Adrenal gland (tissue), 12 donors: ENCODE measurements around the gene TH. TPM values are rescaled to one million over a fixed set of nuclear protein-coding genes. Genes with fewer than 3 reads are reported as not detected.

Experiments used
- DNase-seq, 7 donors: peaks; one replicate each; pipeline ENCODE4 v3.0.0-alpha.2; 2019 to 2020
- H3K27ac ChIP-seq, 5 donors: fragments of 200-600 bp; sonication (generic) in 4 of 5; 1 replicate in 3 of 5; 2 replicates in 2 of 5; pipeline versions ENCODE4 v1.5.1 to v1.8.0; 2016 to 2020; ENCODE audit warnings: mild to moderate bottlenecking in 1 of 5
- H3K27me3 ChIP-seq: fragments of 200-600 bp; 2 replicates; pipeline ENCODE4 v1.8.0; 2021
- H3K36me3 ChIP-seq, 2 donors: fragments of 200-600 bp; replicated peaks in 1 of 2; 1 replicate in 1 of 2; 2 replicates in 1 of 2; pipeline versions ENCODE4 v1.5.1 to v1.8.0; 2018 to 2022
- H3K4me1 ChIP-seq, 2 donors: fragments of 200-600 bp; replicated peaks in 1 of 2; 1 replicate in 1 of 2; 2 replicates in 1 of 2; pipeline versions ENCODE4 v1.5.1 to v1.8.0; 2018 to 2021
- H3K4me3 ChIP-seq, 4 donors: fragments of 200-600 bp; sonication (generic) in 3 of 4; one replicate each; pipeline ENCODE4 v1.5.1; 2016 to 2018
- H3K9me3 ChIP-seq, 3 donors: fragments of 200-600 bp; sonication (generic) in 1 of 3; replicated peaks in 1 of 3; 1 replicate in 2 of 3; 2 replicates in 1 of 3; pipeline versions ENCODE4 v1.5.1 to v1.8.0; 2016 to 2021
- CTCF ChIP-seq, 6 experiments: fragments of 450-650 bp in 4 of 6; fragments of 200-600 bp in 2 of 6; sonication (generic) in 1 of 6; IDR thresholded peaks; 1 replicate in 5 of 6; 2 replicates in 1 of 6; pipeline versions ENCODE4 v1.5.1 to v1.8.0; 2016 to 2021; ENCODE audit warnings: antibody characterized with exemption in 6 of 6, mild to moderate bottlenecking in 2 of 6, moderate library complexity in 1 of 6
- POLR2A ChIP-seq, 2 donors: fragments of 450-650 bp; IDR thresholded peaks; one replicate each; pipeline ENCODE4 v1.6.1; 2017; ENCODE audit warnings: antibody characterized with exemption in 2 of 2, mild to moderate bottlenecking in 2 of 2, moderate library complexity in 1 of 2
- WGBS, 4 donors: extraction: QIAGEN DNeasy Blood & Tissue Kit in 2 of 4; methylation state at CpG; one replicate each; pipeline versions ENCODE4 v1.1.5 to v1.1.7; 2013 to 2017; 5-methylcytosine and 5-hydroxymethylcytosine counted together
- intact Hi-C, 2 donors: fragments of 100-400 bp; cut with DNase I; formaldehyde crosslinking; loops; one replicate each; pipeline versions ENCODE4 v1.14.1 to v1.15.0; 2022 to 2023
- polyA plus RNA-seq, 3 donors: library from polyadenylated mRNA; stranded (reverse); fragments of 200-250 nt in 2 of 3; fragments of 350-450 nt in 1 of 3; fragmentation: Illumina TruSeq in 1 of 3; extraction: RNeasy Lipid Tissue Mini Kit (QIAGEN cat#74804) in 1 of 3; gene quantifications; one replicate each; pipeline ENCODE4 v1.2.3, GENCODE V29; 2013 to 2014
- total RNA-seq, 9 donors: library from RNA; depleted of rRNA in 4 of 9; stranded (reverse); fragments of >200 nt in 4 of 9; fragments of 120-200 nt in 1 of 9; fragmentation: NEBNext Ultra II Directional in 1 of 9; extraction: Animal tissue kit (Norgen Biotek cat#: 25700) in 1 of 9; gene quantifications; one replicate each; pipeline versions ENCODE4 v1.1.0 to v1.2.4, GENCODE V29; 2013 to 2023
- donor health status: healthy with polysubstance abuse.
- donor health status: Bipolar disorder and iron deficiency.
- donor health status: DM: yes; HTN: yes; CAD: no.
- donor health status: DM: no; HTN: no; CAD: no.
- donor health status: DM: no; HTN: no; CAD: no.
- donor health status: DM: yes; HTN: yes; CAD: no.

Gene TH
- total and polyA plus RNA-seq, 12 donors: 0.54 to 1,253 (median 55.2) TPM; not detected in 1

GRCh38 chr11:2144544-2145248 lies 26.9 kb downstream of the TH start:
- 19 to 56% (median 24%) methylated on average over 4 to 18 of the region's 18 CpGs for WGBS, 4 donors
- TF ChIP-seq POLR2A (IDR thresholded peaks at IDR 0.05): no peak
- TF ChIP-seq CTCF (IDR thresholded peaks at IDR 0.05): no peak
- Histone ChIP-seq H3K4me1 (no peaks in the 10 kb centered on the region), H3K27me3 (peaks cover 62% of the 10 kb centered on the region), H3K36me3 (no peaks in the 10 kb centered on the region), H3K27ac (no peak overlapping the region), H3K9me3 (no peaks in the 10 kb centered on the region), H3K4me3 (no peak overlapping the region)
- no peak for DNase-seq
- intact Hi-C loops: no loop called here

- no peaks in the 10 kb centered on the region for H3K4me1 ChIP-seq
- no peak overlapping the region for H3K27ac ChIP-seq
- TF ChIP-seq POLR2A (IDR thresholded peaks at IDR 0.05) (no peak), CTCF (IDR thresholded peaks at IDR 0.05) (no peak)
- intact Hi-C loops: no loop called here
- H3K9me3 ChIP-seq: no peaks in the 10 kb centered on the region
- no peak for DNase-seq
- H3K4me3 ChIP-seq: no peak overlapping the region
- H3K36me3 ChIP-seq: no peaks in the 10 kb centered on the region
- WGBS, 4 donors: 3 to 7% (median 6%) methylated on average over 42 to 72 of the region's 72 CpGs
- H3K27me3 ChIP-seq: peaks cover 65% of the 10 kb centered on the region
These were observed 27.6 kb downstream of the TH start for GRCh38 chr11:2143799-2144543.

GRCh38 chr11:2143477-2143798 lies 28.2 kb downstream of the TH start:
- 11 to 26% (median 15%) methylated on average over 12 of the region's 12 CpGs for WGBS, 4 donors
- Histone ChIP-seq H3K27me3 (peaks cover 65% of the 10 kb centered on the region), H3K4me3 (no peak overlapping the region), H3K4me1 (no peaks in the 10 kb centered on the region), H3K27ac (no peak overlapping the region), H3K36me3 (no peaks in the 10 kb centered on the region), H3K9me3 (no peaks in the 10 kb centered on the region)
- intact Hi-C loops: no loop called here
- no peak for DNase-seq
- TF ChIP-seq POLR2A (IDR thresholded peaks at IDR 0.05) (no peak), CTCF (IDR thresholded peaks at IDR 0.05) (no peak)

- no peak for DNase-seq
- Histone ChIP-seq H3K27ac (no peak overlapping the region), H3K4me1 (no peaks in the 10 kb centered on the region), H3K36me3 (no peaks in the 10 kb centered on the region), H3K9me3 (no peaks in the 10 kb centered on the region), H3K27me3 (peaks cover 63% of the 10 kb centered on the region), H3K4me3 (no peak overlapping the region)
- 14 to 25% (median 17%) methylated on average over 6 of the region's 6 CpGs for WGBS, 4 donors
- intact Hi-C loops: no loop called here
- TF ChIP-seq POLR2A (IDR thresholded peaks at IDR 0.05) (no peak), CTCF (IDR thresholded peaks at IDR 0.05) (no peak)
These were observed 28.8 kb downstream of the TH start for GRCh38 chr11:2142762-2143202.
